Activated CD8-positive, alpha-beta memory T cell treated with anti-CD3 and anti-CD28 coated beads for 48 hours (primary cell): ENCODE data around the gene PTPRC.

Experiments
- DNase-seq, 3 experiments: peaks; one replicate each; pipeline ENCODE4 v3.0.0-alpha.2; 2020; ENCODE audit warnings: low read depth in 2 of 3, low spot score in 2 of 3

PTPRC gene

DNA sequence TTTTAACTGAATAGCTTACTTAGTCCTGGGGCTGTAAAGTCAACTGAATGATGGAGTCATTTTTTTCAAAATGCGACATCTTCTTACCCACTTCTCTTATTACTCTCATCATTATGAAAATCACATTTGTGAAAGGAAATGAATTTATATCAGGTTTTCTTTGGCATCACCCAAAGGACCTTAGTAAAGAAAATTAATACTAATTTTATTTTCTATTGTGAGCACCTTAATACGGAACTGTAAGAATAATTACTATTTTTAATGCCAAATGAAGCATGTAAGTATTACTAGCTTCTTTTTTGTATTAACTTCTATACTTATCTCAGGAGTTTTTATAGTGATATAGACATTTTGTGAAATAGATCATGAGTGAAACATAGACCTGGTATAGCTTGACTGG, 30.9 kb downstream of the PTPRC start:
- no peak for DNase-seq

DNA sequence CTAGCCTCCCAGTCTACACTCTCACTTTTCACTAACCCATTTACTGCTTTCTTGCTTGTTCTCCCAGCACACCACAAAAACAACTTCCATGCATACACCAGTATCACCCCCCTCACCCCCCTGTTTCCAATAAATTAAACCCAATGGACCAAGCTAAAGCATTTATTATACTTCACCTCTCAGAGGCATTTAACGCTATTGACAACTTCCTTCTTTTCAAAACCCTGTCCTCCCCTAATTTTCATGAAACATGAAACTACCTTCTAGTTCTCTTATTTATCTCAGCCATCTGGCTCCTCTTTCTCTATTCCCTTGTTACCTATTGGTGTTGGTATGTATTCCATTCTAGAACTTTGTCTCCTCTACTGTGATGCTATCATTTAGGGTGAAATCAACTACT, 32.3 kb downstream of the PTPRC start:
- DNase-seq = no peak

DNA sequence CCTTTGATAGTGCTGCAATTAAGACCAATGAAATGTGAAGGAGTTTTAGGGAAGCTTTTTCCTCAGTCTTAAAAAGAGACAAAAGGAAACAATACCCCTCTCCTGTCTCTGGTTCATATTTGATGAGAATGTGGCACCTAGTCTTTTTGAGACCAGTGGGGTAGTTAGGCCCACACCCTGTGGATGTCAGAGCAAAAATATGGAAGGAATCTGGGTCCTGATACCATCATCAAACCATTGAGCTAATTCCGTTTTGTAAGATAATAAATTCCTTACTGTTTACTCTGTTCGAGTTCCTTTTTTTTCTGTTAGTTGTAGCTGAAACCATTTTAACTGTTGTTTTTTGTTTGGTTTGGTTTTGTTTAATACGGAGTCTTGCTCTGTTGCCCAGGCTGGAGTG, 33.3 kb downstream of the PTPRC start:
- DNase-seq = no peak

DNA sequence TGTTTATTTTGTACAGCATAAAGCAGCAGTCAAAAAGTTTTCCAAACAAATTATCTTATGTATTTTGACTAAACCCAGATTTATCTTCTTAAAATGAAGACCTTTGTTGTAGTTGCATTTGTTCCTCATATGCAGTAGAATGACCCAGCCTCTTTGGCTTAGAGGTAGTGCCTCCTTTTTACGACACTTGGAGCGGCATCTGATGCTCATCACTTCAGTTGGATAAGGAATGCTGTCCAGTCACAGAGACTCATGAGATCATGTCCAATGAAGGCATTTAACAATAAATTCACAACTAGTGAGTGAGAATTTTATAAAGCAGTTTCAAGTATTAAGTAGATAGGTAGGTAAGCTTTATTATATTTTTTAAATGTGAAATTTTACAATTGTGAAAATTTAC, 35.2 kb downstream of the PTPRC start:
- DNase-seq = no peak

DNA sequence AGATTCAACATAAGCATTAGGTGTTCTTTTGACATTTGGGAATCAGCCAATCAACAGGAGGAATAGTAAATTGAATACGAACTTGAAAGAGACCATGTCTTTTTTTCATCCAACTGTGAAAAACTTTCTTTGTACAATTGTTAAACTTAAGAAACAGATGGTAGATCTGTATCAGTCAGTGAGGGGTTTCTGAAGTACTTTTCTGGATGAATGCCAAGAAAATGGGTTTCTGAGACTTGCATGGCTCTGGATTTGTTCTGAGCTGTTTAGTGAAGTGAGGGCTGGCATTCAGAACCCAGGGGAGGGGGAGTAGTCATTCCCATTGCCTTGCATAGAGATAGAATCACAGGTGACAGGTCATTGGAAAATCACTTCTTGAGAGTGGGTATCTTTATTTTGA, 37.4 kb downstream of the PTPRC start:
- no peak for DNase-seq

DNA sequence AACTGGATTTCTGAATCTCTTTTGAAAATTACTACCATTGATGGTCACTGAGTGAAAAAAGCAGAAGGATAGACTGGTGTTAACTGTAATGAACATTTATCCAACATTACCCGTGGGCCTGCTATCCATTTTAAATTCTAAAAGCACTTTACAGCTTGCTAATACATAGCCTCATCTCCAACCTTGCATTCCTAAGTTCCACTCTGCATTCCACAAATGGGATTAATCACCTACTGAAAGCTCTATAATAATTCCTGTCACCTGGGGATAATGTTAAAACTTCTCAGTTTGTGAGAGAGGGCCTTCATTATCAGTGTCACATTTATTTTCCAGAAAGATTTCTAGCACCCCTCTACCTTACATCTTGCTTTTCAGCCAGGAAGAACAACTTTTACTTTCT, 38.2 kb downstream of the PTPRC start:
- no peak for DNase-seq

DNA sequence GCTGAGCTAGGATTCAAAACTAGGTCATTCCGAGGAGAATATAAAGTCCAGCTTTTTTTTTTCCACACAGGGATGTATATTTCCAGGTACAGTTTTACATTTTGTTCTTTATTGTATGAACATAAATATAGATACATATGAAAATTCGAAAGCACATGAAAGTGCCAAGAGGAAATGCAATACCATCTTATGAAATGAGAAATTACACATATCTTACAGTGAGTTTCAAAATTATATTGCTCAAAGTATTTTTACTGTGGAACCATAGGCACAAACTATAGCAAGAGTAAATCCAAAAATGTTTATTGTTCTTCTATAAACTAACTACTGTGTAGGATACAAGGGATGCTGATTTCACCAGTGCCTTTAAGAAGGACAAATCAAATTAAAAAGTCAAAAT, 39.0 kb downstream of the PTPRC start:
- DNase-seq = no peak

DNA sequence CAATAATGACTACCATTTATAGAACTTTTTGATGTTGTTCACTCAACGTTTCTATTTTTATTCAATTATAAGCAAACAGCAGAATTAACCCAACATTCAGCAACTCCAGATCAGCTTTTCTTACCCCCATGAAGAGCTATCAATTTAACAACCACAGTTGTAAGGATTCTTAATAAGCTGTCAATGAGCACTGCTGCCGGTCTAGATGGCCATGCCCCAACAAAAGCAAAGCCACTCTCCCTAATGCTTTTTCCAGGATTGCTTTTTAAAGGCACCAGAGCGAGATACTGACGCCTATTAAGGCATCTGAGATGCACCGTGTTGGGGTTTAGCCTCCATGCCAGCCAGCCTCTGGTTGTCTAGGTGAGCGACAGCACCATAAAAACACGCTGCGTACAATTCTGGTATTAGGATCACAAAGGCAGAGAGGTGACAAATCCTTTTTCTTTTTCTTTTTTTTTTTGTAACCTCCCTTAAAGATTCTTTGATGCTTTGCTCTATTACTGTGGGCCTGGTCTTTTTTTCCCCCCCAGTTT, 39.5 kb downstream of the PTPRC start:
- no peak for DNase-seq

DNA sequence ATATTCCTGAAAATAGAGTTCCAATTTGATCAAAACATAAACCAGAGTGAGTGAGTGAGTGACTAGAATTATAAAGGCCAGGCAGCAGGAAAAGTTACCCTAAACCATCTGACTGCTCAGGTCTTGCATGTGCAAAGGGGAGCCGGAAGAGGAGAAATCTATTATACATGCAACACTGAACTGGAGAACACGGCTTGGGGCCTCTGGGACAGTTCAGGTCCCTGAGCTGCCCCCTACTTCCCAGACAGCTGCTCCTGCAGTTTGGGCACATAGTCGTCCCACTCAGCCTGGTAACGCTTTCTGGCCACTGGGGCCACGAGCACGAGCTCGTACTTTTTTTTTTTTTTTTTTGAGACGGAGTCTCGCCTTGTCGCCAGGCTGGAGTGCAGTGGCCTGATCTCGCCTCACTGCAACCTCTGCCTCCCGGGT, 40.1 kb downstream of the PTPRC start:
- no peak for DNase-seq

DNA sequence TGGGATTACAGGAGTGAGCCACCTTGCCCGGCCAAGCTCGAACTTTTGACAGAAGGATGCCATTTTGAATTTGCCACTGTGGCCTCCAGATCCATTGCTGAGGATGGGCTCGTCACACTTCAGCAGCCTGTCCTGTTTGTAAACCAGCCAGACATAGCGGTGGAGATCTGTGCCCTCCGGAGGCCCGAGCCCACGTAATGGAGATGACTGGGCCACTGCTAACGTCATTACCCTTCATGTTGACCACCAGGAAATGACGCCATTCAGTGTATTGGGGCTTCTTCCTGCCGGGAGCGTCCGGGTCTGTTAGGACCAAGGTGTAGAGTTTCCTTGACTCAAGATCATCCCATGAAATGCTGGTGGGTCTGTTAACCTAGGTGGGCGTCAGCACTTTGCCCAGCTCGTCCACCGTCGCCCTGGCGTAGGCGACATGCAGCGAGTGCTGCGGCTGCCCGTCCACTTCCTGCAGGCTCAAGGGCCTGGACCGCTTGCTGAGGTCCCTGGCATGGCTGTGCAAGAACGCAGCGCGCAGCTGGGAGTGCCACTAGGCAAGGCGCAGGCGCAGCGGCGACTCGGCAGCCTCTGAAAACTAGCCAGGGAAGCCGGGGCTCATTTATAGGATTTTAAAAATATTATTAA, 40.8 kb downstream of the PTPRC start:
- no peak for DNase-seq

DNA sequence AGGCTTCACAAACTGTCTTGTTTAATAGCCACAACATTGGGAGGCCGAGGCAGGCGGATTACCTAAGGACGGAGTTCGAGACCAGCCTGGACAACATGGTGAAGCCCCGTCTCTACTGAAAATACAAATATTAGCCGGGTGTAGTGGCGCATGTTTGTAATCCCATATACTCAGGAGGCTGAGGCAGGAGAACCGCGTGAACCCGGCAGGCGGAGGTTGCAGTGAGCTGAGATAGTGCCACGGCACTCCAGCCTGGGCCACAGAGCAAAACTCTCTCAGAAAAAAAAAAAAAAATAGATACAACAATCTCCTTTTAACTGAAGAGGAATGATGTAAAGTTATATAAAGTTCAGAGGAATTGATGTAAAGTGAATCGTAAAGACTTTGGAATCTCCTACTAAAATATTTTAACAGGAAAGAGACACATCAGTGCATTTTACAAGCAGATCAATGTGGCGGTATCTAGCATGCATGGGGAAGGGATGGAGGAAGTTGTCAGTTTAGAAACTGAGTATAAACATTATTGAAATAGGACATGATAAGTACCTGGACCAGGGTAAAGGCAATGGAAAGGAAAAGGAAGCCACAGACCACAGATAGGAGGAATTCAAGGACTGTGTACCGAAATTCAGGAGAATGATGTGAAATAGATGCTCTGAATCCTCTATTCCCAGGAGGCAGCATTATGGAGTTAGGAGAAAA, 41.5 kb downstream of the PTPRC start:
- DNase-seq = no peak

DNA sequence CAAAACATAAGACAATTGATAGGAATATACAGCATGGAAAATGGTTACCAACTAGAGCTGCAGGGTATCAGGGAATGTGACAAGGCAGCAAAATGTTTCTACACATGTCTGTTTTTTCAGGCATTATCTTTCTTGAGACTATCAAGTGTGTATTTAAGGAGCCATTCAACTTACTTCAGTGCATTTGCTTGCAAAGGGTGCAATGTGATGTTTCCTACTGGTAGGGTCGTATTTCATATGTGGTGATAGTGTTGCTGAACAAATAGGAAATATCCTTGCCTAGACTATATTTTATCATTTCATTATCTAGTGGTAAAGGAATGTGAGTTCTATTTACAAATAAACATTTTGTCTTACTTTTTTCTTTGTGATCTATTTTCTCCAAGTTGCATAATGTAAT, 42.4 kb downstream of the PTPRC start:
- DNase-seq = no peak

DNA sequence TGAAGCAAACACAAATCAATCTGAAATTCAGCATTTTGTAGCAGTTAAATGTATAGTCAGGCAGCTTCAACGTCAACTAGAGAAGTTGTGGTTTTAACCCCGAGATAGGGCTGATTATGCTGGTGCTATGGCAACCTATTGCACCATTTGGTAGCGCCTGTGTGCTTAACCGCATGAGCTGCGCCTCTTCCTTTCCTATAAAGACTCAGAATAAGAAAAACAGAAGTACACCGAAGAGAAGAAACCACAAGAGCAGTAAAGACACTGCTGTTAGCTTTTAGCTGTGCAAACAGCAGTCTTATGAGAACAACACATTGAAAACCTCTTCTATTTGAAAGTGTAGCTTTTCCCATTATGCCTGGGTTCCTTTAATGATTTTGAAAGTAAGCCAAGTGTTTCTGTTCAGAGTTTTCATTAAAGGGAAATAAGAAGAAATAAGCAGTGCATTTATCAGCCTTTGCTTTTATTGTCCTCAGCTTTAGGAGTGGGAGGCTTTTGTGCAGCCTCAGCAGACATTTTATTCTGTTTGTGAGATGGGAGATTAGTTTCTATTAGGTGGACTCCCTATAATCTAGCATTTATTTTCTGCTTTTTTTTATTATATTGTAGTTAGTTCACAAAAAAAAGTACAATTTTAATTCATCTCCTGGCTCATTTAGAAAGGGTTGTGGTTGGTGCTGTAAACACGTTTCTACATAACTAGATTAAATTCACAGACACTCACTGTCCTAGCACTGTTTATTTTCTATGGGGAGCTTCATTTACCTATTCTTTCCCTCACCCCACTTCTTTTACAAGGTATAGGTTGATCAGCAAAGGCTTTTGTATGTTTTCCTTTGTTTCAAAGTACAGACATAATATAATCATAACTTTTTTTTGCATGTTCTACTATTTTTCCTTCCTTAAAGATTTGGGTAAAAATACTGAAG, 43.3 kb downstream of the PTPRC start:
- DNase-seq = peak in 1 of 3 experiments; percentile 50

DNA sequence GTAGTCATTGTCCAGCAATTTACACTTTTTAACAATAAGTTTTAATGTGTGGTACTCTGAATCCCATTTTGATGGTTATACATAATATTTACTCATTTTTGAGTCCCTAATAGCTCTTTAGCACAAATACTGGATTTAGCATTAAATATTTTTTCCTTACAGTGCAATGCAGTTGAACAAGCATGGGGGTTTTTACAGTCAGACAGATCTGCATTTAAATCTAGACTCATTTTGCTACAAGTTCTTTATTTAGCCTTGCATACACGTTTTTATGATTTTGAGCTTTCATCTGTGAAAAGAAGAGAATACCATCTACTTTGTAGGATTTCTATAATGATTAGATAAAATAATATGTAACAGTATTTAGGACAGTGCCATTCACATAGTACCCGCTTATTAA, 44.0 kb downstream of the PTPRC start:
- no peak for DNase-seq

DNA sequence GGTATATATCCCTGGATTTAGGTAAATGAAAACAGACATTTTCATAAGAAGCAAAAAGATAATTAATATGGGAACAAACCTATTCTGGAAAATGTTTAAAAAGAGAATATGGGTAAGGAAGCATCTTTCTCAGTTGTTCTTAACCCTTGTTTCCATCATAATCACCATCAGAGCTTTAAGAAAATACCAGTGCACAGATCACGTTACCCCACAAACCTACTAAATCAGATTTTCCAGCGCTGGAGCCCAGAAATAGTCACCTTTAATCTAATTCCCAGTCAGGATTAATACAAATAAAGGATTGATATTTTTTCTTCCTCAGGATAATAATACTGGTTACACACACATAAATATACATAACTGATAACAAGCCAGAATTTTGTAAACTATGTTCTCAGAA, 44.6 kb downstream of the PTPRC start:
- no peak for DNase-seq

DNA sequence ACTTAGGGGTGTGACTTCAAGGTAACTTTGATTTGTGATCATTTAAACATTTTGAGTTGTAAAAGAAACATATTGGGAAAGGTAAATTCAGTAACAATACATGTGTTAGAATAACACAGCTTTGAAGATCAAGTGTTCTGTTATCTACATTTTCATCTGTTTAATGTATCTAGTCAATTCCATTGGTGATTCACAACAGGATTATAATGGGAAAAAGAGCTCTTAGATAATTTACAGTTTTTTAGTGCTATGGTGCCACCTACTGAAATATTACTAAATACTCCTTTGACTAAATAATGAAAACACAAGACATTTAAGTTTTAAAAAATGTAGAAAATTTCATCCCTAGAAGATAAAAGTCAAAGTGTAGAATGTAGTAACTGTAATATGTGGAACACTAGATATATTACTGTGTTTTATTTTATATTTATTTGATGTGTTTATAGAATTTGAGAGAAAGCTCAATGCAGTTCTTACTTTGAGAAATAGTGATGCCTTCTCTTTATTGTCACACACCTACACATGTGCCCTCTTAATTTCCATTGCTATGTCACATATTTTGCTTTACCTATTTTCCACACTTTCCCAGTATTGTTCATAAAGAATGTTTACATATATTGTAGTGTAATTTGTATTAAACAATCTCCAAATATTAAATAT, 47.4 kb downstream of the PTPRC start:
- no peak for DNase-seq

DNA sequence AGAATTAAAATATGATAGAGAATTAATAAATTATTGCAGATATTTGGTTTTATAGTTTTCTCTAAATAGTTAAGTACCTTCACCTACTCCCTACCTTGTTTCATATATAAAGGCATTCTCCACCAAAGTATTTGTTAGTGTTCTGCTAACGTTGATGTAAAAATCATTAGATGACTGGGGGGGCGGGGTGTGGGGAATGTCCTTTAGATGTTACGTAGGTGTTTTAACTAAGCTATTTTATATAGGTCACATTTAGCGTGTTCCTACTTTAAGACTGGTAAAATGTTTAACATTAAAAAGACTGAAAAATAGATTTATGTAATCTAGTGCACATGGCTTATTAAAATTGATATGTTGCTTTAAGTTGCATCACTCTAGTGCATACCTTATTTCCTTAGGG, 48.6 kb downstream of the PTPRC start:
- no peak for DNase-seq

DNA sequence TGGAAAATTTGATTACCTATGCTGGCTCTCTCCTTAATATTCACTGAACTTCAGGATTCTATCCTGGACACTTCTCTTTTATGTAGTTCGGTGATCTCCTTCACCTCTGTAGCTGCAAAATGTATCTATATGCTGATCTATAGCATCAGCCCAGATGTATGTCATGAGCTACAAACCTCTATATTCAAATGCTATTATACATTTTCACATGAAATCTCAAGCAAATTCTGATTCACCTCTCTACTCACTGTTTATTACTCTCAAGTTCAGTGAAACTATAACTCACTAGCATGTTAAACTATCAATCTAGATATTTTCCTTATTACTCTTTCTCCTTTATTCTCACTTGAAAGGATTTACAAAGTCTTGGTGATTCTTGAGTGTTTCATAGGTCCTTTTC, 52.2 kb downstream of the PTPRC start:
- no peak for DNase-seq

DNA sequence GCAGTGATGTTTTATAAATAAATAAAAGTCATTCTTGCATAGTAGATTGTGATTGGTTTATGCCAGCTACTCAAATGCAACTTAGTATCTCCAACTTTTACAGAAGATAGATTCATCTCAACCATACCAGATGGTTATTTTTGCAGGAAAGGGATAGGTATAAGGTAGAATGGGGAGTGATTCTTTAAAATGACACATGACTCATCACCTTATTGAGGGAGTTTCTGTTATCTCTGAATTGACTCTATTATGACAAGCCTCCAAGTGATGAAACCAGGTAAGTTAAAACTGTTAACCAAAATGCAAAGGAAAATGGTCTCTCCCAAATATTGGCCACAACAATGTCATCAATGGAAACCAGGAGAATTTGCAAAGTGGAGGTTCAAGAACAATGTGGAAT, 54.5 kb downstream of the PTPRC start:
- DNase-seq = no peak

DNA sequence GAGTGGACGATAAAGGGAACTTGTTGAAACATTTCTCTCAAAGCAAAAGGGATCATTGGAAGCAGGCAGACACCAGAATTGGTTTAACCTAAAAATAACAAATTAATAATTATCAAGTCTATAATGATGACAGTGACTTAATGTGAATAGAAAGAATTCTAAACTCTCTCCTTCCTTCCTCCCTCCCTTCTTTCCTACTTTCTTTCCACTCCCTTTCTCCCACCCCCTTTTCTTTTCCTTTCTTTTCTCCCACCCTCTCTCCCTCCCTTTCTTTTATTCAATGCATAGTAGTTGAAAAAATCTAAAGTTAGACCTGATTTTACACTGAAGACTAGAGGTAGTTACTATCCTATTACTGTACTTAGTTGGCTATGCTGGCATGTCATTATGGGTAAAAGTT, 55.7 kb downstream of the PTPRC start:
- DNase-seq = no peak

DNA sequence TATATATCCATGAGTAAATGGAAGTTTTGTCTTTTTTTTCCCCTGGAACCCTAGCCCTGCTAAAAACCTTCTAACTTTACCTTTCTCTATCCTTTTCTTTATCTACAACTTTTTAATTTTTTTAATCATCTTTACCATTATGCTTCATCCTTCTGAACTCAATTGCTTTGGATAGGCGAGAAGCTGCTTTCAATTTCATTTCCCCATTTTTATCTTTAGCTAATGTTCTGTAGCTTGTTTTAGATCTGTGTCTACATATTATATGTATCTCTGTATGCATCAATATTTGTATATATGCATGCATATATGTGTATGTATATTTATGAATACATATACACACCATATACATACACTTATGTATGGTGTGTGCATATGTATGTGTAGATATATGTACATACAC, 57.4 kb downstream of the PTPRC start:
- no peak for DNase-seq
